Esophagus squamous epithelium (tissue), 5 donors: ENCODE results near the gene PANX1. TPM values are rescaled to one million over a fixed set of nuclear protein-coding genes. Genes with fewer than 3 reads are reported as not detected.

Source experiments
- DNase-seq: peaks from one replicate; lab custom pipeline; 2025; lab: John Stamatoyannopoulos, UW
- H3K27ac ChIP-seq, 4 donors: fragments of 200-600 bp; sonication (generic); one replicate each; pipeline ENCODE4 v1.5.1; 2016 to 2019; ENCODE audit warnings: mild to moderate bottlenecking in 1 of 4
- H3K27me3 ChIP-seq, 4 donors: fragments of 200-600 bp; sonication (generic); 1 replicate in 3 of 4; 2 replicates in 1 of 4; pipeline versions ENCODE4 v1.5.1 to v1.6.0; 2017 to 2021; ENCODE audit warnings: antibody characterized with exemption in 1 of 4
- H3K36me3 ChIP-seq, 3 donors: fragments of 200-600 bp; sonication (generic); one replicate each; pipeline ENCODE4 v1.5.1; 2016 to 2019
- H3K4me1 ChIP-seq, 3 donors: fragments of 200-600 bp; sonication (generic); one replicate each; pipeline ENCODE4 v1.5.1; 2017 to 2019
- H3K4me3 ChIP-seq, 4 donors: fragments of 200-600 bp; sonication (generic); 1 replicate in 3 of 4; 2 replicates in 1 of 4; pipeline ENCODE4 v1.5.1; 2016 to 2019; ENCODE audit warnings: mild to moderate bottlenecking in 2 of 4, moderate library complexity in 1 of 4
- H3K9me3 ChIP-seq, 3 donors: fragments of 200-600 bp; sonication (generic); one replicate each; pipeline ENCODE4 v1.5.1; 2016 to 2019
- CTCF ChIP-seq, 6 experiments: fragments of 450-650 bp in 4 of 6; fragments of 200-600 bp in 2 of 6; sonication (generic) in 2 of 6; IDR thresholded peaks; one replicate each; pipeline ENCODE4 v1.5.1; 2016 to 2019; ENCODE audit warnings: antibody characterized with exemption in 6 of 6, mild to moderate bottlenecking in 4 of 6, moderate library complexity in 4 of 6
- POLR2A ChIP-seq, 4 donors: fragments of 450-650 bp; IDR thresholded peaks; one replicate each; pipeline ENCODE4 v1.6.1; 2017; ENCODE audit warnings: antibody characterized with exemption in 4 of 4, mild to moderate bottlenecking in 4 of 4, moderate library complexity in 3 of 4
- WGBS, 2 donors: methylation state at CpG; one replicate each; pipeline ENCODE4 v1.1.5; 2018; 5-methylcytosine and 5-hydroxymethylcytosine counted together
- intact Hi-C: fragments of 100-400 bp; cut with DNase I; formaldehyde crosslinking; loops from one replicate; pipeline ENCODE4 v1.15.0; 2022
- total RNA-seq, 4 donors: library from RNA; depleted of rRNA; stranded (reverse); fragments of >200 nt; gene quantifications; one replicate each; pipeline ENCODE4 v1.1.0, GENCODE V29; 2016
- donor health status: DM: yes; HTN: yes; CAD: no.

PANX1 gene
- total RNA-seq, 4 donors from 2014 or later: 8.4 to 36.2 (median 17.4) TPM

DNA sequence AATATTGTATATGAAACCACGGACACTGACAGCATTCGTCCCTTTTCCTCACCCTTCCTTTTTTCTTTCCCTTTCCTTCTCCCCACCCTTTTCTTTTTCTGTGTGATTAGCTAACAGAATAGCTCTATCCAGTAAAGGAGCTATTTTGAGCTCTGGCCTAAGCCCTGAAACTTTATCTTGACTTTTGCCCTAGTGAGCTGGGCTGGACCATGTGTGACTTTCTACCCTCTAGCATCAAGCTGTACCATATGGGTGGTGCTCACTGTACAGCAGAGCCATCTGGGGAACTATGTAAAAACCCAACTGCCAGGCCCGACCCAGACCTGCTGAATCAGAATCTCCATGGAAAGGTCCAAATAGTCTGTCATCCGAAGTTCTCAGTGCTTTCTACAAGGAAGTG lies 21.9 kb upstream of the PANX1 start:
- TF ChIP-seq POLR2A (IDR thresholded peaks at IDR 0.05): no peak
- TF ChIP-seq CTCF (IDR thresholded peaks at IDR 0.05): no peak
- Histone ChIP-seq H3K27ac (no peak overlapping the region), H3K9me3 (peaks cover 0 to 3% (median 0%) of the 10 kb centered on the region in 3 donors), H3K4me3 (no peak overlapping the region), H3K36me3 (no peaks in the 10 kb centered on the region), H3K4me1 (peaks cover 0 to 4% (median 2%) of the 10 kb centered on the region in 3 donors), H3K27me3 (peaks cover 0 to 9% (median 0%) of the 10 kb centered on the region in 4 donors)
- intact Hi-C loops: no loop called here
- WGBS, 2 donors: 81 to 84% methylated on average over 4 of the region's 4 CpGs
- DNase-seq: no peak

- WGBS, 2 donors: 80 to 84% methylated on average over 1 of the region's 1 CpG
Measured at GRCh38 chr11:94107363-94107762, 21.3 kb upstream of the PANX1 start.

DNA sequence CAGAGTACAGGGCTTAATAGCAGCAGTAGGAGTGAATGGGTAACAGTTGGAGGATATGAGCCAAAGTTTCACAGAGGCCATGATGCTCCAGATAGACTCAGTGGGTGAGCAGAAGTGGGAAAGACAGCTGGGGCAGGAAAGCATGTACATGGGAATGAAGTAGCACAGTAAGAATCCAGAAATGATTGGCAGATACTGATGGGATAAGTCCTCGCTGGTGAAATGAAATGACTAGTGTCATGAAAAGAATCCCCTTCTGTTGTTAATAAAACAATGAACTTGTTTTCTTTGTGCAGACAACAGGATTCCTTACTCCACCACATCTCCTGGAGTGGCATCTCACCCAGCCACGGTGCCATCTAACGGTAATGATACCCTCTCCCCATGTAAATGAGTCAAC lies 17.4 kb upstream of the PANX1 start:
- peaks cover 0 to 16% (median 15%) of the 10 kb centered on the region in 3 donors for H3K4me1 ChIP-seq
- intact Hi-C loops: no loop called here
- peaks cover 0 to 3% (median 0%) of the 10 kb centered on the region in 3 donors for H3K9me3 ChIP-seq
- DNase-seq: no peak
- no peaks in the 10 kb centered on the region for H3K36me3 ChIP-seq
- H3K27me3 ChIP-seq: peaks cover 0 to 10% (median 0%) of the 10 kb centered on the region in 4 donors
- TF ChIP-seq CTCF (IDR thresholded peaks at IDR 0.05) (no peak), POLR2A (IDR thresholded peaks at IDR 0.05) (no peak)
- H3K27ac ChIP-seq: no peak overlapping the region
- H3K4me3 ChIP-seq: no peak overlapping the region
- 73 to 82% methylated on average over 3 of the region's 3 CpGs for WGBS, 2 donors

More at GRCh38 chr11:94107363-94107762, 21.3 kb upstream of the PANX1 start:
- TF ChIP-seq POLR2A (IDR thresholded peaks at IDR 0.05) (no peak), CTCF (IDR thresholded peaks at IDR 0.05) (peak in 1 of 6 experiments; percentile 24)
- H3K4me3 ChIP-seq: no peak overlapping the region
- H3K9me3 ChIP-seq: peaks cover 0 to 3% (median 0%) of the 10 kb centered on the region in 3 donors
- intact Hi-C loops: no loop called here
- peaks cover 0 to 6% (median 3%) of the 10 kb centered on the region in 3 donors for H3K4me1 ChIP-seq
- no peak for DNase-seq
- no peaks in the 10 kb centered on the region for H3K36me3 ChIP-seq
- no peak overlapping the region for H3K27ac ChIP-seq
- peaks cover 0 to 10% (median 0%) of the 10 kb centered on the region in 4 donors for H3K27me3 ChIP-seq

DNA sequence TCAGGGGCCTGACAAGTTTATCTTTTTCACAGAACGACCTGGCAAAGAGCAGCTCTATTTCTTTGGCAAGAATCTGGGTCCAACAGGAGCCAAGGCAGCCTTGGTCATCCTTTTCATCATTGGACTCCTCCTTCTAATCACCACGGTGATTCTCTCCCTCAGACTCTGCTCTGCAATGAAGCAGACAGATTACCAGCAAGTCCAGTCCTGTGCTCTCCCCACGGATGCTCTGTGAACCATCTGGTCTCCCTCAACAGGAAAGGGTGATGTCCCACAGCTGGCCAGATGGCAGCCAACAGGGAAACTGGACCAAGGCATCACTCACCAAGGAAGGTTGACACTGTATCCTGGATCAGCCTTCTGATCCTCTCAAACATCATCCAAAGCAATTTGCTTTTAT lies 17.0 kb upstream of the PANX1 start:
- intact Hi-C loops: no loop called here
- H3K9me3 ChIP-seq: peaks cover 0 to 3% (median 0%) of the 10 kb centered on the region in 3 donors
- peaks cover 0 to 10% (median 0%) of the 10 kb centered on the region in 4 donors for H3K27me3 ChIP-seq
- DNase-seq: no peak
- 15 to 25% methylated on average over 3 of the region's 3 CpGs for WGBS, 2 donors
- no peak for TF ChIP-seq CTCF (IDR thresholded peaks at IDR 0.05)
- TF ChIP-seq POLR2A (IDR thresholded peaks at IDR 0.05): no peak
- H3K4me3 ChIP-seq: no peak overlapping the region
- no peak overlapping the region for H3K27ac ChIP-seq
- no peaks in the 10 kb centered on the region for H3K36me3 ChIP-seq
- H3K4me1 ChIP-seq: peaks cover 0 to 21% (median 17%) of the 10 kb centered on the region in 3 donors

- peaks cover 0 to 21% (median 17%) of the 10 kb centered on the region in 3 donors for H3K4me1 ChIP-seq
- WGBS, 2 donors: 43 to 52% methylated on average over 1 of the region's 1 CpG
Measured at GRCh38 chr11:94112206-94112953, 16.3 kb upstream of the PANX1 start.

More at GRCh38 chr11:94112206-94112953, 16.3 kb upstream of the PANX1 start:
- H3K27ac ChIP-seq: no peak overlapping the region
- peaks cover 0 to 3% (median 0%) of the 10 kb centered on the region in 3 donors for H3K9me3 ChIP-seq
- intact Hi-C loops: no loop called here
- no peak overlapping the region for H3K4me3 ChIP-seq
- H3K27me3 ChIP-seq: peaks cover 0 to 10% (median 0%) of the 10 kb centered on the region in 4 donors
- no peak for DNase-seq
- H3K36me3 ChIP-seq: no peaks in the 10 kb centered on the region
- TF ChIP-seq CTCF (IDR thresholded peaks at IDR 0.05) (no peak), POLR2A (IDR thresholded peaks at IDR 0.05) (no peak)
